Activated T-cell treated with anti-CD3 and anti-CD28 coated beads, Interleukin-2, amount 50 U/mL, for 24 hours (primary cell): ENCODE measurements around the gene SCGB1C1.
"Not testable (repeated sequence)": the region's sequence is repeated elsewhere in the genome, so short reads cannot be mapped to it uniquely, and the experiment has no call there.

Experiments used
- DNase-seq: peaks from one replicate; pipeline ENCODE4 v3.0.0-alpha.2; 2020
- H3K27ac Mint-ChIP-seq: 2 replicates; pipeline ENCODE4 v1.8.0; 2020; ENCODE audit warnings: mild to moderate bottlenecking, mixed read lengths
- H3K27me3 Mint-ChIP-seq: 2 replicates; pipeline ENCODE4 v1.8.0; 2020; ENCODE audit warnings: mixed read lengths
- H3K36me3 Mint-ChIP-seq: 2 replicates; pipeline ENCODE4 v1.8.0; 2020; ENCODE audit warnings: low read depth, mixed read lengths
- H3K4me1 Mint-ChIP-seq: 2 replicates; pipeline ENCODE4 v1.8.0; 2020; ENCODE audit warnings: low read depth, mixed read lengths
- H3K4me3 Mint-ChIP-seq: 2 replicates; pipeline ENCODE4 v1.8.0; 2020; ENCODE audit warnings: mild to moderate bottlenecking, moderate library complexity, mixed read lengths
- H3K9me3 Mint-ChIP-seq: 2 replicates; pipeline ENCODE4 v1.8.0; 2020; ENCODE audit warnings: mixed read lengths

The SCGB1C1 gene

DNA sequence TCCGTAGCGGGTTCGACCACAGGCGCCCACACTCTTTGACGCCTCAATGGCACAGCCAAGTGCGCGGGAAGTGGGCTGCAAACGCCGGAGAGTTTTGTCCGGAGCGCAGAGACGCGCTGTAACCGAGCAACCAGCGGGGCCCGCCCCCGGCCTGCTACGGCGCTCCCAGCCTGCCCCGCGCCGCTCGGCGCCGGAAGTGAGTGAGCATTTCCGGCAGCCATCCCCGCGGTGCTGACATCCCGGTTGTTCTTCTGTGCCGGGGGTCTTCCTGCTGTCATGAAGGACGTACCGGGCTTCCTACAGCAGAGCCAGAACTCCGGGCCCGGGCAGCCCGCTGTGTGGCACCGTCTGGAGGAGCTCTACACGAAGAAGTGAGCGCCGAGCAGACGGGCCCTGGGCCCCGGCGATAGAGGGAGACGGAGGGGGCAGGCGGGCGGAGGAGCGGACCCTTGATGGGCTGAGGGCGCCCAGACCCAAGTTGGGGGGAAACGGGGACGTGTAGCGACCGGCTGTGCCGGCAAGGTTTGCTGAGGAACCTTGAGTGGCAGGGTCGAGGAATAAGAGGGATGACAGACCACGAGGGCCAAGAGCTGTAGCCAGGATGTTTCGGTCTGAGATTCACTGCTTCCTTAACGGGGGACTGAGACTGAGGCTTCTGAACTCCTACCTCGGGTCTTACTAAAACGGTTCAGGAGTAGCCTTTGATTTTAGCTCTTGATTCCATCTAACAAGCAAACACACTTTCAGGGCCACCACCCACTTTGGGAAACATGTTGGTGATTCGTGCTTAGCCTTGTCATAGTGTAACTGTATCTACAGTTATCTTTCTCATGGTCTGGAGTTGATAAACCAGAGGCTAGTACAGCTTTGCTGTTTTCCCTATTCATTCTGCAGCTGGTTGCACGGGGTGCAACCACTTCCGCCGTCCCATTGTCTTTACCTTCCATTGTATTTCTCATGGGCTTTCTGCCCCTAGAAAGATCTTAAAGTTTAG, 44.2 kb downstream of the SCGB1C1 start, which contains the start of gene PSMD13:
PSMD13 (plus strand) TSS at position 203 of the 994 bp plus-strand sequence; CDS start at position 277, 74 bp downstream.
- H3K4me3 Mint-ChIP-seq: peak within 1 kb of the TSS; percentile 99
- H3K4me1 Mint-ChIP-seq: peaks cover 47% of the 10 kb centered on the region
- peak within 1 kb of the TSS; percentile 100 for H3K27ac Mint-ChIP-seq
- DNase-seq: peak; percentile 93
- H3K27me3 Mint-ChIP-seq: no peaks in the 10 kb centered on the region
- no peaks in the 10 kb centered on the region for H3K9me3 Mint-ChIP-seq
- H3K36me3 Mint-ChIP-seq: peaks cover 55% of the 10 kb centered on the region

DNA sequence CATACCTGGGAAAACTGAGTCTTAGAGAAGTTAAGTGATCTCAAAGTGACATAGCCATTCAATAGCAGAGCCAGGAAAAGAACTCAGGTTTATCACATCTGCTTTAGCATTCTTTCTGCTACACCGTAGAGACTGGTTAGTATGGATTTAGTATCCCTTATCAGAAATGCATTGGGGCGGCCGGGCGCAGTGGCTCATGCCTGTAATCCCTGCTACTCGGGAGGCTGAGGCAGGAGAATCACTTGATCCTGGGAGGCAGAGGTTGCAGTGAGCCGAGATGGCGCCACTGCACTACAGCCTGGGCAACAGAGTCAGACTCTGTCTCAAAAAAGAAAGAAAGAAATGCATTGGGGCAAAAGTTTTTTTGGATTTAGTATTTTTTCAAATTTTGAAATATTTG, 45.5 kb downstream of the SCGB1C1 start:
- H3K4me3 Mint-ChIP-seq: peak overlapping the region; percentile 99
- H3K27me3 Mint-ChIP-seq, DNase-seq, H3K9me3 Mint-ChIP-seq: not testable (repeated sequence)
- H3K4me1 Mint-ChIP-seq: peaks cover 54% of the 10 kb centered on the region
- H3K36me3 Mint-ChIP-seq: peaks cover 64% of the 10 kb centered on the region
- peak overlapping the region; percentile 100 for H3K27ac Mint-ChIP-seq

DNA sequence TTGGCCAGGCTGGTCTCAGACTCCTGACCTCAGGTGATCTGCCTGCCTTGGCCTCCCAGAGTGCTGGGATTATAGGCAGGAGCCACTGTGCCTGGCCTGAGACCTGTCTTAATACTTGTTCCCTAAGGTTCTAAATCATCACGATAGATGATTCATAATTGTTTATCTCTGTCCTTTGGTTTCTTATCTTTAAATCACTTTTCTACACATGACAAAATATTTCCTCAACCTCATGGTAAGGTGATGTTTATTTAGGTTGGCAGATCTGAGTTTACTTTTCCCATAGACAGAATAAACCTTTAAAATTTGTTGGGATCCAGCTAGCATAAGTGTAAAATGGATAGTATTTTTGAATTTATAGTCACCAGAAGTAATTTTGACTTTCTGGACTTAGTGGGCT, 47.4 kb downstream of the SCGB1C1 start:
- no peak overlapping the region for H3K4me3 Mint-ChIP-seq
- peak overlapping the region; percentile 100 for H3K27ac Mint-ChIP-seq
- H3K9me3 Mint-ChIP-seq: no peaks in the 10 kb centered on the region
- DNase-seq: no peak
- H3K4me1 Mint-ChIP-seq: peaks cover 59% of the 10 kb centered on the region
- peaks cover 83% of the 10 kb centered on the region for H3K36me3 Mint-ChIP-seq
- H3K27me3 Mint-ChIP-seq: no peaks in the 10 kb centered on the region

DNA sequence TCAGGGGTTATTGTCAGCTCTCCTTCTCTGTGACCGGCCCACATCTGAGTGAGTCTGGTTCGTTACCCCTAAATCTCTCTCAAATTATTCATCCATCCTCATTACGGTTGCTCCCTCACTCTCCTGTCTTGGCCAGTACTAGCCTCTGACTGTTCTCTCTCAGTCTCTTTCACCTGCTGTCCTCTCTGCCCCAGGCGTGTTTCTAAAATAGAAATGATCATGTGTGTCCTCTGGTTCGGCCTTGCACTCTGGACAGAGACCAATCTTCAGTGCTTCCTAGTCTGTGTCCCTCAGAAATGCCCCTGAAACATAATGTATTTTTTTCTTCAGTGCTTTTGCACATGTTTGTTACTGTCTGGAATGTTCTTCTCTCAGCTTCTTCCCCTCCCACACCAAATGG, 48.8 kb downstream of the SCGB1C1 start:
- no peak overlapping the region for H3K4me3 Mint-ChIP-seq
- no peaks in the 10 kb centered on the region for H3K9me3 Mint-ChIP-seq
- H3K36me3 Mint-ChIP-seq: peaks cover 97% of the 10 kb centered on the region
- H3K27ac Mint-ChIP-seq: peak overlapping the region; percentile 16
- no peaks in the 10 kb centered on the region for H3K27me3 Mint-ChIP-seq
- DNase-seq: no peak
- H3K4me1 Mint-ChIP-seq: peaks cover 53% of the 10 kb centered on the region
